Loucy (cell line): ENCODE results near the gene WWOX.

ENCODE experiments used
- H2AFZ ChIP-seq: fragments of 200-600 bp; sonication (generic); 2 replicates; pipeline ENCODE4 v1.6.0; 2016; ENCODE audit warnings: antibody characterized with exemption, mild to moderate bottlenecking, low read length, moderate library complexity
- H3F3A ChIP-seq: fragments of 200-600 bp; 2 replicates; pipeline ENCODE4 v1.6.0; 2016; ENCODE audit warnings: antibody characterized with exemption, low read depth, mild to moderate bottlenecking
- H3K27me3 ChIP-seq: fragments of 200-600 bp; sonication (generic); 2 replicates; pipeline ENCODE4 v1.6.1; 2014; ENCODE audit warnings: low read length, mild to moderate bottlenecking; ENCODE audit not compliant: insufficient read depth, poor library complexity, severe bottlenecking
- H3K36me3 ChIP-seq: fragments of 200-600 bp; sonication (generic); 2 replicates; pipeline ENCODE4 v1.6.1; 2016; ENCODE audit warnings: low read length; ENCODE audit not compliant: insufficient read depth
- H3K4me1 ChIP-seq: fragments of 200-600 bp; sonication (generic); 2 replicates; pipeline ENCODE4 v1.5.1; 2014; ENCODE audit warnings: low read length, mild to moderate bottlenecking; ENCODE audit not compliant: insufficient read depth, poor library complexity, severe bottlenecking
- H3K4me2 ChIP-seq: fragments of 200-600 bp; sonication (generic); 2 replicates; pipeline ENCODE4 v1.6.0; 2014; ENCODE audit warnings: antibody characterized with exemption, low read length, low read depth, mild to moderate bottlenecking; ENCODE audit not compliant: poor library complexity, severe bottlenecking
- H3K4me3 ChIP-seq: fragments of 200-600 bp; sonication (generic); 2 replicates; pipeline ENCODE4 v1.5.1; 2014; ENCODE audit warnings: low read length, mild to moderate bottlenecking, mixed read lengths; ENCODE audit not compliant: poor library complexity, severe bottlenecking
- H3K79me2 ChIP-seq: fragments of 200-600 bp; sonication (generic); 2 replicates; pipeline ENCODE4 v1.6.1; 2014; ENCODE audit warnings: low read length; ENCODE audit not compliant: insufficient read depth
- H3K9ac ChIP-seq: fragments of 200-600 bp; sonication (generic); 2 replicates; pipeline ENCODE4 v1.6.0; 2014; ENCODE audit warnings: mild to moderate bottlenecking, low read depth, low read length, moderate library complexity; ENCODE audit not compliant: poor library complexity, severe bottlenecking
- H3K9me2 ChIP-seq: fragments of 200-600 bp; sonication (generic); replicated peaks from 2 replicates; pipeline ENCODE4 v1.6.1; 2016; ENCODE audit warnings: low read depth, low read length, mixed read lengths
- H3K9me3 ChIP-seq: fragments of 200-600 bp; sonication (generic); 2 replicates; pipeline ENCODE4 v1.6.1; 2014; ENCODE audit warnings: mild to moderate bottlenecking, antibody characterized with exemption, low read length, low read depth; ENCODE audit not compliant: insufficient read depth
- H4K20me1 ChIP-seq: fragments of 200-600 bp; sonication (generic); 2 replicates; pipeline ENCODE4 v1.6.0; 2014; ENCODE audit warnings: antibody characterized with exemption, low read length, mild to moderate bottlenecking; ENCODE audit not compliant: insufficient read depth, poor library complexity, severe bottlenecking
- EZH2phosphoT487 ChIP-seq: fragments of 200-600 bp; IDR thresholded peaks from 2 replicates; pipeline ENCODE4 v1.6.1; 2018; ENCODE audit warnings: antibody characterized with exemption, mild to moderate bottlenecking, moderate library complexity, borderline replicate concordance
- TF ChIP-seq, protein P1 (sequence below): fragments of 200-600 bp; sonication (generic); conservative IDR thresholded peaks from 2 replicates; pipeline ENCODE4 v1.5.1; 2014; ENCODE audit warnings: mild to moderate bottlenecking, antibody characterized with exemption, low read length

The WWOX gene

DNA sequence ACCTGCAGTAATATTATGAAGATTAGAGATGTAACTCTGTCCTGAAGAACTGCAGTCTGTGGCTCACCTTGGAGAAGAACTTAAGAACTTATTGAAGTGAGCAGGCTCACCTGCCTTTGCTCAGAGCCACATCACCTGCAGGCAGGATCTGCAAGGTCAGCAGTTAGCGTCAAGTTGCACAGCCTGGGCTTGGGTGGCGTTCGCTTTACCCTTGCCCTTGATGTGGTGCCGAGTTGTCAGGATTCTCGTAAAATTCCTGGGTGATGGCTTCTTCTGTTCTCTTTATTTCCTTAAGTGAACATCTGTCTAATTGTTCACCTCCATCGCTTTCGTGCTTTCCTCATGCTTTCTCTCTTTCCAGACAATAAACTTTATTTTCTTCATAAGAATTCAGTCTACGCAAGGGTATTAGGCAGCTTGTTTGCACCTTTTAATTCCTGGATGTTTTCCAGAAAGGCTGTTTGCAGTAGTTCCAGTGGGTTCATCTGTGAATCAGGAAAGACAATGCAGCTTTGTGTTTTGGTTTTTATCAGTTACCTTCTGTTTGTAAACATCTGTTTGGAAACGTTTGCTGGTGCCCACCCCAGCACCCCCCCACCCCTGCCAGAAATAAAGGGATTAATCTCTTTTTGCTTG, 254.3 kb downstream of the WWOX start:
- no peak overlapping the region for H3K4me2 ChIP-seq
- H3K36me3 ChIP-seq = no peaks in the 10 kb centered on the region
- no peaks in the 10 kb centered on the region for H3K9me3 ChIP-seq
- H3K79me2 ChIP-seq = no peaks in the 10 kb centered on the region
- no peaks in the 10 kb centered on the region for H3F3A ChIP-seq
- H3K9me2 ChIP-seq = no peaks in the 10 kb centered on the region
- no peaks in the 10 kb centered on the region for H3K4me1 ChIP-seq
- no peak overlapping the region for H3K9ac ChIP-seq
- H3K27me3 ChIP-seq = no peaks in the 10 kb centered on the region
- no peak overlapping the region for H3K4me3 ChIP-seq
- no peaks in the 10 kb centered on the region for H4K20me1 ChIP-seq
- no peak overlapping the region for H2AFZ ChIP-seq
- TF ChIP-seq, protein P1, sequence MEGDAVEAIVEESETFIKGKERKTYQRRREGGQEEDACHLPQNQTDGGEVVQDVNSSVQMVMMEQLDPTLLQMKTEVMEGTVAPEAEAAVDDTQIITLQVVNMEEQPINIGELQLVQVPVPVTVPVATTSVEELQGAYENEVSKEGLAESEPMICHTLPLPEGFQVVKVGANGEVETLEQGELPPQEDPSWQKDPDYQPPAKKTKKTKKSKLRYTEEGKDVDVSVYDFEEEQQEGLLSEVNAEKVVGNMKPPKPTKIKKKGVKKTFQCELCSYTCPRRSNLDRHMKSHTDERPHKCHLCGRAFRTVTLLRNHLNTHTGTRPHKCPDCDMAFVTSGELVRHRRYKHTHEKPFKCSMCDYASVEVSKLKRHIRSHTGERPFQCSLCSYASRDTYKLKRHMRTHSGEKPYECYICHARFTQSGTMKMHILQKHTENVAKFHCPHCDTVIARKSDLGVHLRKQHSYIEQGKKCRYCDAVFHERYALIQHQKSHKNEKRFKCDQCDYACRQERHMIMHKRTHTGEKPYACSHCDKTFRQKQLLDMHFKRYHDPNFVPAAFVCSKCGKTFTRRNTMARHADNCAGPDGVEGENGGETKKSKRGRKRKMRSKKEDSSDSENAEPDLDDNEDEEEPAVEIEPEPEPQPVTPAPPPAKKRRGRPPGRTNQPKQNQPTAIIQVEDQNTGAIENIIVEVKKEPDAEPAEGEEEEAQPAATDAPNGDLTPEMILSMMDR = no peak
- TF ChIP-seq EZH2phosphoT487 = no peak

DNA sequence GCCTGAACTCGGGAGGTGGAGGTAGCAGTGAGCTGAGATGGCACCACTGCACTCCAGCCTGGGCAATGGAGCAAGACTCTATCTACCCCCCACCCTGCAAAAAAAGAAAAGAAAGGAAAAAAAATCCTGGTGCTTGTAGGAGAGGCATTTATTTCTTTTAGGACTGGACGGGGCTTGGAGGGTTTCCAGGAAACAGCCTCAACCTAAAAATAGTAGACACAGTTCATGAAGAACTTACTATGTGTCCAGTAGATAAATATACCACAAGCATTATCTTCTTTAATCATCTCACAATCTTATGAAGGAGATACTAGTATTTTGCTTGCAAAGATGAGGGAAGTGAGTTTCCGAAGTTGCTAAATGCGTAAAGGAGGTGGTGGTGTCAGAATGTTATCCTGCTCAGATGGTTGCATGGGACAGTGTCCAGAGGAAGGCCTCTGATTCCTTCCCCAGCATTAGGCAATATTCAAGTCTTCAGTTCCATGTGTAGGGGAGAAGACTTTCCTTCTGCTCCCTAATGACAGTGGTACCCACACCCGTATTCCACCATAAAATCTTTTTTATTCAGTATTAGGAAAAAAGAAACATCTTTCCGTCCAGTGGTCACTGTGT, 263.2 kb downstream of the WWOX start:
- no peaks in the 10 kb centered on the region for H3F3A ChIP-seq
- no peaks in the 10 kb centered on the region for H3K27me3 ChIP-seq
- no peaks in the 10 kb centered on the region for H4K20me1 ChIP-seq
- no peaks in the 10 kb centered on the region for H3K79me2 ChIP-seq
- H3K9me2 ChIP-seq = no peaks in the 10 kb centered on the region
- no peak overlapping the region for H3K4me3 ChIP-seq
- no peak overlapping the region for H3K9ac ChIP-seq
- no peak overlapping the region for H3K4me2 ChIP-seq
- no peak overlapping the region for H2AFZ ChIP-seq
- TF ChIP-seq, protein P1 = no peak
- no peak for TF ChIP-seq EZH2phosphoT487
- no peaks in the 10 kb centered on the region for H3K36me3 ChIP-seq
- no peaks in the 10 kb centered on the region for H3K4me1 ChIP-seq
- H3K9me3 ChIP-seq = no peaks in the 10 kb centered on the region

DNA sequence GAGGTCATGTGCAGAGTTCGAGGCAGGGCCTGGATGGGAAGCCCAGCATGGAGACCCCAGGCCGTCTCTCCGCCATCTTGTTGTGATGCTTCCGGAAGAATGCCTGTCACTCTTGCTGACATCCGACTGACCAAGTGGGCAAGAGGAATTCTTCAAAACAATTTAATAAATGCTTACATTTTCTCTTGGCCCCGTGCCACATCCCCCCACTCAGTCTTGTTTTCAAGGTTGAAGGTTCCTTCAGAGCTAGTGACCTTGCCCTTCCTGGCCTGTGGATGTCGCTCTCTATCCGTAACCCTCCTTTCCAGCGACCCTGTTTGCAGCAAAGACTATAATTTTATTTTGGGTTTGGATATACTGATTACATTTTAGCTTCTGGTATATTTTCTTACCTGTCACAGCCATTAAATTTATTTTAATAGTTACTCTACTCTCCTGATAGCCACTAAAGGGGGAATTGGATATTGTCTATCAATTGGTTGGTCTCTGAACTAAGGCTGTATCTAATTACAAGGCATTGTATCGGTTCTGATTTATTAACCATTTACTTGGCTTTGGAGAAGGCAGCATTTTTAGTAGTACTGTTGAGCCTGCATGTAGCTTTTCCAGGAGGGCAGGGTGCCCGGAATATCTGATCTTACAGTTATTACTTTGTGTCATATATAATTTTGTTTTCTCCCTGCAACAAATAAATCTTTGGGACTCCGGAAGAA, 264.5 kb downstream of the WWOX start:
- H3K9ac ChIP-seq = no peak overlapping the region
- TF ChIP-seq, protein P1 = no peak
- no peak for TF ChIP-seq EZH2phosphoT487
- no peak overlapping the region for H3K4me3 ChIP-seq
- H3K27me3 ChIP-seq = no peaks in the 10 kb centered on the region
- no peaks in the 10 kb centered on the region for H3K36me3 ChIP-seq
- H3F3A ChIP-seq = no peaks in the 10 kb centered on the region
- no peak overlapping the region for H3K4me2 ChIP-seq
- no peaks in the 10 kb centered on the region for H4K20me1 ChIP-seq
- peaks cover 10% of the 10 kb centered on the region for H3K4me1 ChIP-seq
- H3K9me2 ChIP-seq = no peaks in the 10 kb centered on the region
- H3K9me3 ChIP-seq = no peaks in the 10 kb centered on the region
- H3K79me2 ChIP-seq = no peaks in the 10 kb centered on the region
- no peak overlapping the region for H2AFZ ChIP-seq
